Neural cell (in vitro differentiated cells): ENCODE data around the gene LETM1. TPM values are rescaled to one million over a fixed set of nuclear protein-coding genes. Genes with fewer than 3 reads are reported as not detected.

Experiments used
- H2AFZ ChIP-seq: fragments of 200-600, 300-800 bp; sonication (generic), shearing (Covaris generic); 2 replicates; pipeline ENCODE4 v1.6.0; 2014; ENCODE audit warnings: low read depth, mild to moderate bottlenecking, antibody characterized with exemption, low read length, moderate library complexity
- H3F3A ChIP-seq: fragments of 200-600 bp; shearing (Covaris generic); 2 replicates; pipeline ENCODE4 v1.6.1; 2016; ENCODE audit warnings: mild to moderate bottlenecking, moderate library complexity, mixed read lengths, antibody characterized with exemption, low read length; ENCODE audit not compliant: insufficient read depth, poor library complexity, severe bottlenecking
- H3K27ac ChIP-seq: fragments of 200-600, 300-800 bp; sonication (generic), shearing (Covaris generic); 2 replicates; pipeline ENCODE4 v1.5.1; 2014; ENCODE audit warnings: mild to moderate bottlenecking, low read length, moderate library complexity
- H3K27me3 ChIP-seq: fragments of 300-800, 200-600 bp; sonication (generic), shearing (Covaris generic); 2 replicates; pipeline ENCODE4 v1.6.0; 2014; ENCODE audit warnings: mild to moderate bottlenecking, low read depth, low read length, moderate library complexity; ENCODE audit not compliant: insufficient read depth
- H3K36me3 ChIP-seq: fragments of 300-800, 200-600 bp; sonication (generic), shearing (Covaris generic); 2 replicates; pipeline ENCODE4 v1.5.1; 2014; ENCODE audit warnings: mild to moderate bottlenecking, antibody characterized with exemption, low read length, moderate library complexity; ENCODE audit not compliant: insufficient read depth
- H3K4me2 ChIP-seq: fragments of 300-800, 200-600 bp; sonication (generic), shearing (Covaris generic); 2 replicates; pipeline ENCODE4 v1.6.0; 2014; ENCODE audit warnings: mild to moderate bottlenecking, low read length
- H3K4me3 ChIP-seq: fragments of 300-800, 200-600 bp; sonication (generic), shearing (Covaris generic); 2 replicates; pipeline ENCODE4 v1.5.1; 2014; ENCODE audit warnings: mild to moderate bottlenecking, low read length, moderate library complexity
- H3K79me2 ChIP-seq: fragments of 200-600 bp; shearing (Covaris generic); replicated peaks from 2 replicates; pipeline ENCODE4 v1.6.0; 2014; ENCODE audit warnings: mild to moderate bottlenecking, low read length, moderate library complexity; ENCODE audit not compliant: insufficient read depth
- H3K9ac ChIP-seq: fragments of 300-800, 200-600 bp; sonication (generic), shearing (Covaris generic); 2 replicates; pipeline ENCODE4 v1.6.1; 2016; ENCODE audit warnings: mild to moderate bottlenecking, low read length, mixed read lengths
- H3K9me2 ChIP-seq: fragments of 200-600 bp; shearing (Covaris generic); 2 replicates; pipeline ENCODE4 v1.6.1; 2016; ENCODE audit warnings: mild to moderate bottlenecking, low read length, mixed read lengths; ENCODE audit not compliant: insufficient read depth
- H3K9me3 ChIP-seq: fragments of 200-600, 300-800 bp; sonication (generic), shearing (Covaris generic); 2 replicates; pipeline ENCODE4 v1.6.1; 2016; ENCODE audit warnings: mild to moderate bottlenecking, mixed run types, low read length, moderate library complexity, mixed read lengths
- H4K20me1 ChIP-seq: fragments of 200-600 bp; shearing (Covaris generic); 2 replicates; pipeline ENCODE4 v1.6.1; 2016; ENCODE audit warnings: mild to moderate bottlenecking, mixed run types; ENCODE audit not compliant: insufficient read depth
- CTCF ChIP-seq: fragments of 450-650 bp; IDR thresholded peaks from 2 replicates; pipeline ENCODE4 v1.5.1; 2014; ENCODE audit warnings: antibody characterized with exemption, mild to moderate bottlenecking, moderate library complexity; ENCODE audit not compliant: poor library complexity, severe bottlenecking
- EP300 ChIP-seq: fragments of 450-650 bp; conservative IDR thresholded peaks from 2 replicates; pipeline ENCODE4 v1.6.1; 2014; ENCODE audit warnings: antibody characterized with exemption, mild to moderate bottlenecking, moderate library complexity; ENCODE audit not compliant: poor library complexity, severe bottlenecking
- EZH2 ChIP-seq: fragments of 200-600, 300-800 bp; shearing (Covaris generic), sonication (generic); IDR thresholded peaks from 2 replicates; pipeline ENCODE4 v1.6.1; 2014; ENCODE audit warnings: antibody characterized with exemption, low read length, borderline replicate concordance, mild to moderate bottlenecking; ENCODE audit not compliant: insufficient read depth, poor library complexity, severe bottlenecking
- MXI1 ChIP-seq: fragments of 450-650 bp; conservative IDR thresholded peaks from 2 replicates; pipeline ENCODE4 v1.6.1; 2014; ENCODE audit warnings: antibody characterized with exemption, mild to moderate bottlenecking; ENCODE audit not compliant: poor library complexity, severe bottlenecking
- POLR2AphosphoS5 ChIP-seq: IDR thresholded peaks from 2 replicates; pipeline ENCODE4 v1.6.1; 2012
- RAD21 ChIP-seq: fragments of 450-650 bp; conservative IDR thresholded peaks from 2 replicates; pipeline ENCODE4 v1.6.1; 2014; ENCODE audit warnings: antibody characterized with exemption, mild to moderate bottlenecking, moderate library complexity
- REST ChIP-seq: IDR thresholded peaks from 2 replicates; pipeline ENCODE4 v1.6.1; 2012; ENCODE audit warnings: borderline replicate concordance
- SMC3 ChIP-seq: fragments of 450-650 bp; conservative IDR thresholded peaks from 2 replicates; pipeline ENCODE4 v1.6.1; 2014; ENCODE audit warnings: antibody characterized with exemption, mild to moderate bottlenecking, moderate library complexity; ENCODE audit not compliant: poor library complexity
- TAF1 ChIP-seq: IDR thresholded peaks from 2 replicates; pipeline ENCODE4 v1.6.1; 2012; ENCODE audit warnings: low read depth
- polyA plus RNA-seq: library from polyadenylated mRNA; depleted of rRNA; stranded (reverse); fragments of >200 nt; gene quantifications from 2 replicates; pipeline ENCODE4 v1.2.3, GENCODE V29; 2014

The LETM1 gene
- polyA plus RNA-seq, 1 donor from 2014 or later, result 38.9 TPM

- Histone ChIP-seq H3F3A (no peaks in the 10 kb centered on the region), H3K27me3 (peaks cover 46% of the 10 kb centered on the region), H2AFZ (no peak overlapping the region), H4K20me1 (no peaks in the 10 kb centered on the region), H3K9me2 (no peaks in the 10 kb centered on the region), H3K36me3 (no peaks in the 10 kb centered on the region), H3K79me2 (no peaks in the 10 kb centered on the region), H3K4me3 (no peak overlapping the region), H3K27ac (no peak overlapping the region), H3K9ac (no peak overlapping the region), H3K9me3 (no peaks in the 10 kb centered on the region), H3K4me2 (no peak overlapping the region)
- TF ChIP-seq CTCF (no peak), POLR2AphosphoS5 (no peak), RAD21 (no peak), REST (no peak), SMC3 (no peak), TAF1 (no peak), EP300 (no peak), EZH2 (no peak), MXI1 (no peak)
Measured at GRCh38 chr4:1796486-1797204, 59.3 kb downstream of the LETM1 start.

- Histone ChIP-seq H3K79me2 (no peaks in the 10 kb centered on the region), H4K20me1 (no peaks in the 10 kb centered on the region), H3K9ac (no peak overlapping the region), H3K4me2 (no peak overlapping the region), H3K27me3 (peaks cover 47% of the 10 kb centered on the region), H3K4me3 (peak overlapping the region; percentile 41), H3K9me2 (no peaks in the 10 kb centered on the region), H2AFZ (no peak overlapping the region), H3F3A (no peaks in the 10 kb centered on the region), H3K9me3 (no peaks in the 10 kb centered on the region), H3K36me3 (no peaks in the 10 kb centered on the region), H3K27ac (no peak overlapping the region)
- no peak for TF ChIP-seq CTCF
- TF ChIP-seq POLR2AphosphoS5, result no peak
- TF ChIP-seq SMC3, result no peak
- no peak for TF ChIP-seq RAD21
- TF ChIP-seq EZH2, result no peak
- TF ChIP-seq TAF1, result no peak
Measured at GRCh38 chr4:1795299-1796195, 60.4 kb downstream of the LETM1 start.
